ENCODE measurements around the gene SEL1L2. TPM values are rescaled to one million over a fixed set of nuclear protein-coding genes. Genes with fewer than 3 reads are reported as not detected.

SEL1L2 gene, protein sequence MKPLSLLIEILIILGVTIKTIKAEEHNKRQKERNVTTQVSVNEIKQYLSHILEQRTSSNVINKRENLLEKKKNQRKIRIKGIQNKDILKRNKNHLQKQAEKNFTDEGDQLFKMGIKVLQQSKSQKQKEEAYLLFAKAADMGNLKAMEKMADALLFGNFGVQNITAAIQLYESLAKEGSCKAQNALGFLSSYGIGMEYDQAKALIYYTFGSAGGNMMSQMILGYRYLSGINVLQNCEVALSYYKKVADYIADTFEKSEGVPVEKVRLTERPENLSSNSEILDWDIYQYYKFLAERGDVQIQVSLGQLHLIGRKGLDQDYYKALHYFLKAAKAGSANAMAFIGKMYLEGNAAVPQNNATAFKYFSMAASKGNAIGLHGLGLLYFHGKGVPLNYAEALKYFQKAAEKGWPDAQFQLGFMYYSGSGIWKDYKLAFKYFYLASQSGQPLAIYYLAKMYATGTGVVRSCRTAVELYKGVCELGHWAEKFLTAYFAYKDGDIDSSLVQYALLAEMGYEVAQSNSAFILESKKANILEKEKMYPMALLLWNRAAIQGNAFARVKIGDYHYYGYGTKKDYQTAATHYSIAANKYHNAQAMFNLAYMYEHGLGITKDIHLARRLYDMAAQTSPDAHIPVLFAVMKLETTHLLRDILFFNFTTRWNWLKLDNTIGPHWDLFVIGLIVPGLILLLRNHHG
- not detected in 5 replicates for total RNA-seq (2022; extraction: Qiagen RNA extraction; ENCODE audit: low read depth)

DNA sequence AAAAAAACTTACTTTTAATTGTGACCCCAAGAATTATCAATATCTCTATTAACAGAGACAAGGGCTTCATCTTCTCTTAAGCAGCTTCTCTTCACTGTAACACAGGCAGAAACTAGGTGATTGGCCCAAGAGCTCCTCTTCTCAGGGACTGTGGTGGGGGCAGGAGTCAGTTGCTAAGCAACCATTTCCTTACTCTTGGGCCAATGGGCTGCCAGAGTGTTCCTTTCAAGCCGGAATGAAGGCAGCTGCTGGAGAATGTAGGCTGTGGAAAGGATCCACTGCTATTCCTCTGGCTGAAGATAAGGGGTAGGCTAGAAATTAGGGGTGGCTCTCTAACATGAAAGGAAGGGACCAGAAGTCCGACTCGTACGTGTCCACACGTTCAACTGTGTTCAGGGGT lies at the start of gene SEL1L2:
SEL1L2 (minus strand) TSS at position 150 of the 400 bp plus-strand sequence; CDS start at position 70, 80 bp downstream.

GRCh38 chr20:13995086-13995665 lies 4.8 kb upstream of the SEL1L2 start, which contains the start of gene MACROD2:
MACROD2 (plus strand) TSS chr20:13995516.

Other genes starting within 250 kb of the SEL1L2 start
- gene ESF1, start 205.7 kb downstream of the SEL1L2 start, total RNA-seq (2022; extraction: Qiagen RNA extraction; ENCODE audit: low read depth), result 23.6 to 30.2 TPM (median 24.9 TPM) in 5 replicates
- gene NDUFAF5, start 205.6 kb downstream of the SEL1L2 start, total RNA-seq (2022; extraction: Qiagen RNA extraction; ENCODE audit: low read depth), result 30.9 to 44.3 TPM (median 34.8 TPM) in 5 replicates
- 0.44 to 1.6 TPM (median 0.68 TPM) in 5 replicates for gene MACROD2, start 4.9 kb upstream of the SEL1L2 start, total RNA-seq (2022; extraction: Qiagen RNA extraction; ENCODE audit: low read depth)